Bone marrow (tissue), 2 donors: Measurements from ENCODE around the gene PSMB3.

Source experiments
- DNase-seq, 2 donors: peaks; one replicate each; lab custom pipeline; 2025; lab: John Stamatoyannopoulos, UW

Gene PSMB3

DNA sequence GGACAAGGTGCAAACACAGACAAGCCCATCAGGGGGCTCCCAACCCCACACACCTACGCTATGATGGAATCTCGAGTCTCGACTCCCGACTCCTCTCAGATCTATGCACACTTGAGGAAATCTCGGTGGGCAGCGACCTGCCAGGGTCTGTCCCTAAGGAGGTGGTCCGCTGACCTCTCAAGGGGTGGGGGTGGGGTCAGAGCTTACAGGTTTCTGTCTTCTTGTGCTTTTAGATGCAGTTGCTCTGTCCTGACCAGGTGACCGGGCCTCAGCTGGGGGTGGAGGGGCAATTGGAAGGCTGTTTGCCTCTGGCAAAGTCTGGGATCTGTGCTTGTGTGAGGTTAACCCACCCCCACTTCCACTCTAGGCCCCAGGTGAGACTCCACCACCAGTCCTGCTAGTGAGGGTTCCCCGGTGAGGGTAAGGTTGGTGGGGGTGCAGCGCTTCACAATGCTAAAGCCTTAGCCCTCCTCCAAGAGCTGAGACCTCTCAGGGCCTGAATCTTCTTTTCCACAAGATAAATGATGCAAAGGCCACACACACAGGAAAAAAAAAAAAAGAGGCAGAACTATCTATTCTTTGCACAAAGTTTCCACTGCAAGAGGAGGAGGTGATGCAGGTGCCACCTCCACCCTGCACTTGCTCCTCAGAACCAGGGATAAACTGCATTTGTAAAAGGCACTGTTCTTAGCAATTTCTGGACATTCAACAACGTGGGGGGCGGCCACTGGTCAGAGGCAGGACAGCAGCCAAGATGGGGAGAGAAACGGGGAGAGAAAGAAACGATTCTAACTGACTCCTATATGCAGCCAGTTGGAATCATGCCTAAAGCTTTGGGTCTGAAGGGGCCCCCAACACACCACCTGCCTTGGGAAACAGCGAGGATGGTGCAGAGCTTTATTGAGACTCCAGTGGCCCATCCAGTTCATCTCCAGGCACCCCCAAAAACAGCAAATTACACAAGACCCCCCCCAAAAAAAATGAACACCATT, 18.3 kb upstream of the PSMB3 start:
- DNase-seq = no peak

DNA sequence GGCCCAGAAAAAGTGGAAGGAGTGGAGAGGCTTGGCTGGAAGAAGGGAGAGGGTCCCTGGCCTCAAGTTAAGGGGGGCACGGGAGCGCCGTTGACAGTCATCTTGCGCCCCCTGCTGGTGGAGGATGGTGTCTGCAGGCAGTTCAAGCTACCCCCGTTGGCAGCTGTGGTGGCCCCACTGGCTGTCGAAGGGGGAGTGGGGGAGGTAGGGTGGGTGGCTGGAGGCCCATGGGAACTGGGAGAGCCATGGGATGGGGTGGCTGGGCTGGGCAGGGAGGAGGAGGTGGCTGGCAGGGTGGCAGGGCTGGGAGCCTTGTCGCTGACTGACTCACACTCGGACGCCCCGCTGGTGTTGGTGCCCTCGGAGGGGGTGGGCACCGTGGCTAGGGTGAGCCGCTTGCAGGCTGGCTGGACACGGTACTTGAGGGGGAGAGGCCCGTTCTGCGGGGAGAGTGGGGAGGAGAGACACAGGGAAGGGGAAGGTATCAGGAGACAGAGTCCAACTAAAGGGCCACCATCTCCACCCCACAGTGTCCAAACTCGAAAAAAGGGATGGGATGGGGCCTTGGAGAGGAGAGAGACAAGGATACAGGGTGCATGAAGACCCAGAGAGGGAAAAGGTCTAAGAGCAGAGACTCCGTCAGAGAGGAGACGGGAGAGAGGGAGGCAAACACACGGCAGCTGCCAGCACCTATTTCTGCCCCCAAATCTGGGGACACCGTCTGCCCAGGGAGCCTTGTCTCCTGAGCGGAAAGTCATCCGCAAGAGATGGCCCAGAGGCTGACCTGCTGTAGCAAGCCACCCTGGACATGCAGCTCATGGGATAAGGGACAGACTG, 17.2 kb upstream of the PSMB3 start:
- DNase-seq = peak; percentile 10 to 54

DNA sequence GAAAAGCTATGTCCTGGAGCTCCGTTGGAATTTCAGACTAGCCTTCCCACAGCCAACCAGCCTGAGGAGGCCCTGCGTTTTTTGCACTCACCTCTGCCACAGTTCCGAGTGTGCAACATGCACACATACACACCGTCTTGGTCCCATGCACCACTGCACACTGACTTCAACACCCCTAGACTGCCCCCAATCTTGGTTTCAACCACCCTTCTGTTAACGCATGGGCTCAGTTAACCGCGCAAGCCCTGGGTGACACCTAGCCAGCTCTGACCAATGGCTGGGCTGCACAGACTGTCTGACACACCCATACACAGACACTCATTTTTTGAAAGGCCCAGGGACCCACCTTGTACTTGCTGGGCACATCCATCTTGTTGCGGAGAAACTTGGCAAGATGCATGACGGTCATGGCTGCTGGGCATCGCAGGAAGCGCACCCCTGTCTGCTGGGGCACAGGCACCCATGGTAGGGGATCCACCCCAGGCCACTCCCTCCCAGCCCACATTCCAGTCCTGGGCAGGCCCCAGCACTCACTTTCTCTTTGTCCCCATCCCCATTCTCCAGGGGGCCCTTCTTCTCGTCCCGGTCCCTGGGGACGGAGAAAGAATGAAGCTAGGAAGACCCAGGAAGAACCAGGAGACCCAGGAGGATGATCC, 14.4 kb upstream of the PSMB3 start:
- no peak for DNase-seq

DNA sequence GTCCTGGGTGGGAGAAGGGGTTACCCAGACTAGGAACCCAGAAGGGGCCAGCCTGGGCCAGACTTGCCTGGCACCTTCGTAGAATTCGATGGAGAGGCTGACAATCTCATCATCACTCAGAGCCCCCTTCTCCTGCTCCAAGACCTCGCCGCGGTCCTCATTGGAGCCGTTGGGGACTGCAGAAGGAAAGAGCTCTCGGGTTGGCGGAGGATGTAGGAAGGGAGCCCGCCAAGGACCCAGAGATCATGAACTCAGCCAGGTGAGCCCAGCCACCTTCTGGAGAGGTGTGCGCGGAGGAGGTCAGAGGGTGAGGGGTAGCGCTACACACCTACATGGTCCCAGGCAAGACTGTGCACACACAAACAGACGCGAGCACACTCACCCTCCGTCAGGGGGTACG, 13.9 kb upstream of the PSMB3 start:
- no peak for DNase-seq

DNA sequence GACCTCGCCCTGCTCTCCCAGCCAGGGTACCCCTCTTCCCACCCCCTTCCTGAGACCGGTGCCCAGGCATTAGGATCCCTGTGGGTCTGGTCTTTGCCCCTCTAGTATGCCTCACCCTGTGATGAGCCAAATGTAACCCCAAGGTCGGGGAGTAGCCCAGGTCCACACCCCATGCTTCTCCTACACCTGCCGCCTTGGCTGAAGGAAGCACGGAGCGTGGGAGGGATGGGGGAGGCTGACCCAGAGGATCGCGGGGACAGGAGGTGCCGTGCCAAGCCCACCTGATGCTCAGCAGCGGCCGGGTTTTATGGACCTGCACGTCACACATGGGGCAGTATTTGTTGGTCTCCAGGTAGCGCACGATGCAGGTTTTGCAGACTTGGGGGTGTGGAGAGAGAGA, 13.2 kb upstream of the PSMB3 start:
- no peak for DNase-seq

DNA sequence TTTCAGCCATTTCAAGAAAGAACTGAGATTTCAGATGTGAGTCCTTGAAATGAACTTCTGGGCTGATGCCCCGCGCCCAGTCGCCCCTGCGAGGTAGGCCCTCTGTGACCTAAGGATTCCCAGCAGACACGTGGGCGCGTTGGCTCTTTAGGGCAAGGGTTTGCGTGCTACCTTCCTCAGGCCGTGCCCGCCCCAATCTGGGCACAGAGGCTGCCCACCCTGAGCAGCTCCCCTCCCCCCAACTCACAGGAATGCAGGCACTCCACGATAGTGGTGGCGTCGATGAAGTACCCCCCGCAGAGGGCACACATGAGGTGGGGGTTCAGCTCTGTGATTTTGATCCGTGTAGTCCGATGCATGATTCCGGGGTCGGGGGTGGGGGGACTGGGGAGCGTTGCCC, 12.5 kb upstream of the PSMB3 start:
- no peak for DNase-seq

DNA sequence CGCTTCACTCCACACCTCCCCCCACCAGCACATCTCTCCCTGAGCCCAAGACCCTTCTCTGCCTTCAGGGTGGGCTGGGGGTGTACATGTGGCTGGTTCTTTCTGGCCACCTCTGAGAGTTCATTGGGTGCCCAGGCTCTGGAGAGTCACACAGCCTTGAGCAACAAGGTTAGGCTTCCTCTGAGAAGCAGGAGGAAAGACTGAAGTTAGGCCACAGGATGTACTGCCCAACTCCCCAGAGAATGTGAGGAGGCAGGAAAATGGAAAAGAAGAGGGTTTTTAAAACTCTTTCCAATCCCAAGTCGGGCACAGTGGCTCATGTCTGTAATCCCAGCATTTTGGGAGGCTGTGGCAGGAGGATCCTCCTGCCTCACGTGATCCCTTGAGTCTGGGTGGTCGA, 11.7 kb upstream of the PSMB3 start:
- no peak for DNase-seq

DNA sequence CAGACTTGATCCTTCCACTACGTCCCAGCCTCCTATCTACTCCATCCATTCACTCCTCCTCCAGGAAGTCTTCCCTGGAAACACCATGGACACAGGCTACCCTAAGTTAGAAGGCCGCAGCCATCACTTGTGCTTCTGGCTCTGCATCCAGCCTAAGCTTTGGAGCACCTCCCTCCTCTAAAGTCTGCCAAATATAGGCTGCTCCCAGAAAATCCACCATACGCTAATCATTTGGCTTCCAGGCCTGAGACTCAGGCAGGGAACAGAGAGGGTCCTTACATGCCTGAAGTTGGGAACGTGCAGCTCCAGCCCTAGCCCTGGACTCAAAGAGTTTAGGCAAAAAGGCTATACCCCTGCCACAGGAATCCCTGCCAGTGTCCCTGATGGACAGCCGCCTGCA, 11.1 kb upstream of the PSMB3 start:
- DNase-seq = no peak

DNA sequence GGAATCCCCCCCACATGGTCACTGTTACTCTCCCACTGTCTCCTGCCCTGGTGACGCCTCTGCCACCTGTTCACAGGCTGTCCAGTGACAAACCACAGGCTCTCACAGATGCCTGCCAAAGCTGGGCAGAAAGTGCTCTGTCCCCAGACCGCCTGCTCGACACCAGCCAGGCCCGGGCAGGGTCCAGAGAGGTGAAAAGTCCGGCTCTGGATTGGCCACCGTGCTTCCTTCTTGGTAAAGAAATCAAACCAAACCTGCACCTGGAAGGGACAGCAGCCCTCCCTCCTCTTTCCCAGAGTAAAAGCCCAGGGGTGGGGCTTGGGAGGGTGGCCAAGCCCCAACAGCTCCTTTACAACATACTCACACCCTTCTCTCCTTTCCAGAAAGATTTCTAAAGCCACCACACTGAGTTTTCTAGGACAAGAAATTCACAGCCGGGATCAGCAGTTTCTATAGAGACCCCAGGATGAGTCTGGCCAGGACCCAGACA, 10.6 kb upstream of the PSMB3 start:
- no peak for DNase-seq

DNA sequence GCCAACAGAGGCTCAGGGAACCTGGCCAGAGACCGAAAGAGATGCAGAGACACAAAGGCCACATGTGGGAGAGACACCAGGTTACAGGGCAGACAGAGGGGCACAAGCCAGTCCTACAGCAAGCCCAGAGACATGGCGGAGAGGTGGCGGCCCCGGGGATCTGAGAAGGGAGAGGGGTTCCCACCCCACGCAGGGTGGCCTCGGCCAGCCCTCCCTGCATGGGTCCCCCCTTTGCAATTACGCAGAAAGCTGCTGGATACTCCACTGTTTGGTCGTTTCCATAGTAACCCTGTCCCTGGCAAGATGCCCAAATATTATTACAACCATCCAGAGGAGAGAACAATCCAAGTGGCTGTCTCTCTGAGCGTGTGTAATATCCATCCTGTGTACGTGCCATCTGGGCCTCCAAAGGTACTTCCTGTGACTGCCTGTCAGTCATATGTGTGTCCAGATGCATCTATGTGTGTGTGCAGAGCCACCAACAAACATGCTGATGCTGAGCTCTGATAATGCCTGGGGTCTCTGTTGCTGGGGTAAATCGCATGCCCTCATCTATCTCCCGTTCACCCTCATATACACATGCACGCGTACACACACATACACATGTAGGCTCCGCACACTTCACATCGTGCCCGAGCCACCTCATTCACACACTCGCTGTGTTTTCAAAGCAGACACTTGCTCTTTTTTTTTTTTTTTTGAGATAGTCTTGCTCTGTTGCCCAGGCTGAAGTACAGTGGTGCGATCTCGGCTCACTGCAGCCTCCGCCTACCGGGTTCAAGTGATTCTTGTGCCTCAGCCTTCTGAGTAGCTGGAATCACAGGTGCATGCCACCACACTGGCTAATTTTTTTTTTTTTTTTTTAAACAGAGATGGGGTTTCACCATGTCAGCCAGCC, 9.9 kb upstream of the PSMB3 start:
- DNase-seq = no peak

DNA sequence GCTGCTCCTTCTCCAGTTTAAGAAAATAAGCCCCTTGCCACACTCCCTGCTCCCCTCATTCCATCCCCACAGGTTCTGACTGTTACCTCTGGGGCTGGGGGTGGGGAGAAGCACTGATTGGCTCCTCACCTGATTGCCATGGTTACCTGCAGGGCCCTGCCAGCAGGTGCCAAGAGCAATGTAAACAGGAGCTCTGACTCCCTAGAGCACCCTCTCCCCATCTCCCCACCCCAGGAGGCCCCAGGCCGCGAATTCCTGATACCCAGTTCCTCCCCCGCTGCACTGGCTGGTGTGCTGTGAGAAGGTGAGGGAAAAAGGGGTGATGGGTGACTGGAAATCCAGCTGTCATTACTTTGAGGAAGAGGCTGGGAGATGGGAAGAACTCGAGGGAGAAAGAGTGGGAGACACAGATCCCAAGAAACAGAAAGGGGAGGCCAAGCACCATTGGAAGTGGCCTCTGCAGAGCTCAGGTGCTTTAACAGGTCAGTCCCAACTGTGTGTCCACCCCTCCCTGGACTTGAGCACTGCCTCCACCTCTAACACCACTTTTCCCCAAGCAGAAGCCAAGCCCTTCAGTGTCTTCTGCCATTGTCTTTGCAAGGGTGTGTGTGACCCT, 8.9 kb upstream of the PSMB3 start:
- DNase-seq = no peak

DNA sequence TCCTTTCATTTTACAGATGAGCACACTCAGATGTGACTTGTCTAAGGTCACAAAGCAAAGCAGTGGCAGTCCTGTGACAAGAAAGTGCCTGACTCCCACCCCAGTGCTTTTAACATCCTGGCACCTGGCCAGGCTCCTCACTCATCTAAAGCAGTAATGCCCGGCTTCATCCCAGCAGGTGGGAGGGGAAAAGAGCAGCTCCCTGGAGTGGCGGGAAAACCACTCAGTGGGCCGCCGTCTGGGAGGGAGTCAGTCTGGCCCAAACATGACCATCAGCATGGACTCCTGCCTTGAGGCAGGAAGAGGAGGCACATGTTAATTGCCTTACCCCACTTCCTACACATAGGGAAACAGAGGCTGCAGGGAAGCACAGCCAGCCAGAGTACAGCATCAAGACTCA, 7.0 kb upstream of the PSMB3 start:
- no peak for DNase-seq

DNA sequence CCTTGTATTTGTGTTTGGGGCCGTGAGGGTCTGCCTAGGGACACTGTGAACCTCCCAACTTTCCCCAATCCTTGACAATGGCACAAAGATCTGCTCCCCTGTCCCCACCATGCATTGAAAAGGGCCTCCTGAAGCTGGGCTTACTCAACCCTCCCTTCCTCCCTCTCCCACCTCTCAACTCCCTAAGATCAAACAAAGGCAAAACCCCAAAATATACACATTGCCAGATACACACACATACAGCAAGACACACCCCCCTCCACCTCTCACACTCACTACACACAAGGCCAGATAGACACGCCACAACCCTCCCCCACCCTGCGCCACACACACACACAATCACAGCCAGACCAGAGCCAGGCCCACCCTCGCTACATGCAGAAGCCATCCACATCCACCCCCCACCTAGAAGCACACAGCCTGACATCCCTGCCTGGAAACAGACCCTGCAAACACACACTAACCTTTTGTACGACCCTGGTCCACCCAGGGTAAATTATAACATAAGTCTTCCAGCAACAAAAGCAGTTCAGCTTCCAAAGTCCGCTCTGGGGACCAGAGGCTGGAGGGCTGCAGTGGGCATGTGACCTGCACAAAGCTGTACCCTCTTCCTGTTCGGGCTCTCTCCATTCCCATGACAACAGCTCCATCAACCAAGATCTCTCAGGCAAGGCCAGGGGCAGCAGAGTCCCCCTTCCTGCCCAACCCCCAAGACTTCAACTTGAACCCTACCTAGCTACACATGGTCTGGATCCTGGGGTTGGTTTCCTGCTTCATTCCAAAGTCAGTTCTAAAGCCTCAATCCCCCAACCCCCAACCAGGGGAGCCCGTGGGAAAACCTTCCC, 6.3 kb upstream of the PSMB3 start:
- no peak for DNase-seq

DNA sequence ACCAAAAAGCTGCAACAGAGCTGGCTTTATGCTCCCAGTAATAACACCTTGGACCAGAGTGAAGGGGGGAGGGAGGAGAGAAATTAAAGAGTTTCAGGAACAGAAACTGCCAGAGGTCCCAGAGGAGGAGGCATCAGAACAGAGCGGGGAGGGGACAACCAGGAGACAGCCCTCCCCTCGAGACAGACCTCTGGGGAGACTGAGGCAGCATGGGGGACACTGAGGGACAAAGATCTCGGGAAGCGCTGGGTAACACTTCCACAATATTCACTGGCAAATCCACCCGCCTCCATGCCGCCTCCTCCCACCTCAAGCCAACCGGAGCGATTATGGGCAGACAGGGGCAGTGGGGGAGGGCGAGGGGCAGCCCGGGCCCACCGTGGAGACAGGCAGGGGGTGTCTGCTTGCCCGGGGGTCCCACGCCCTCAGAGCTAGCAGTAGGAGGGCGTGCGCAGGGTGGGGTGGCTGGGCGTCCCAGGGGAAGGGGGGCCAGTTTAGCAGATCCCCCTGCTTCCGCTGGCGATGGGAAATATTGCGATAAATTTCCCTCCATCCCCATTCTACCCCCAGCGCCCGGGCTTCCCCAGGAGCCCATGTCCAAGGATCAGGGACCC, 5.6 kb upstream of the PSMB3 start:
- DNase-seq = no peak

DNA sequence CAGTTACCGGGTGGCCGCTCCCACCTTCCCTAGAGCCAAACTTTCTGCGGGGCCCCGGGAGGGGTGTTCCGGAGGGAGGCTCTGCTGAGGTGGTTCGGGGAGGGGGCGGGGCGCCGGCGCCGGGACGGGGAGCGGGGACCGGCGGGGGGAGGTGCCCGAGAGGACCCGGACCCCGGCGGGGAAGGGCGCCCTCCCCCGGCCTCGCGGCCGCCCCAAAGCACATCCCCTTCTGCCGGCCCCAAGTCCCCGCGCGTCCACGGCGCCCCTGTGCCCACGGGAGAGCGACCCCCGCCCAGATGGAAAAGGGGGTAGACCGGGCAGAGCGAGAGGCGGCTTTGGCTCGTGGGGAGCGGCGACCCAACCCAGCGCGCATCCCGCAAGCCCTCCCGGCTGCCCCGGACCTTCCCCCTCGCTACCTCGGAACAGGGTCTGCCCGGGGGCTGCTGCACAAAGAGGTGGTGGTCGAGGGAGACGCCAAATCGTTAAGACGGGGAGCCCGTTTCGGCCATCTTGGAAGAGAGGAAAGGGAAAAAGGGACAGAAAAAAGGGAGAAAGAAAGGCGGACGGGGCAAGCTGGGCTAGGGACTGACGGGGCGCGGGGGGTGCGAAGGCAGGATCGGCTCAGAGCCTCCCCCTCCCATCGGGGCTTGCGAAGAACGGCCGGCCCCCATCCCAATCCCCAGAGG, 4.9 kb upstream of the PSMB3 start:
- no peak for DNase-seq

DNA sequence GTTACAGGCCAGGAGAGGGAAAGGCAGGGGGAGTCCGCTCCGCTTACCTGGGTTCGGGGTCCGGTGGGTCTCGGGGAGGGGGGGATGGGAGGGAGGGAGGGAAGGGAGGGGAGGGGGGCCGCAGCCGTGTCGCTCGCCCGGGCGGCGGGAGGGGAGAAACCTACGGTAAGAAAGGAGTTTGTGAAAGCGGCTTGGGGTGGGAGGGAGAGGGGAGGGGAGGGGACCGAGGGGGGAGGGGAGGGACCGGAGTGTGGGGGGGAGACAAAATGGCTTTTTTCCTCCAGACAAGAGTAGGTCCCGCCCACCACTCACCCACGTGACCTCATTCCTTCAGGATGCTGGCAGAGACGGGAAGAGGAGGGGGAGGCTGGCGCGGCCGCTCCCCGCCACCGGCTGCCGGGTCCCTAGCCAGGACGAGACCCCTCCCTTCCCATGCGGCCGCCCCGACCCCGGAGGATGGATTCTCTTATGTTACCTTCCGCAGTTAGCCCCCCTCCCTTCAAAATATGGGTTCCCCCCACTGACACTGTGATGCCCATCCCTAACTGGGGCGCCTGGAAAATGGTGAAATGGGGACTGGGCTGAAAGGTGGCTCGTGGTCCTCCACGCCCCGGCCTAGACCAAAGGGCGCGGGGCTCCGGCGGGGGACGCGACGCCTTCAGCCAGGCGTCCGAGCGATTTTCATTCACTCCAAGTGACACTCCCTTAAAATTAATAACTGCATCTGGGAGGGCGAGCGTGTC, 4.2 kb upstream of the PSMB3 start, which contains the start of gene PCGF2:
PCGF2 (minus strand) TSS at position 188 of the 743 bp plus-strand sequence. CDS start 7,934 bp downstream, outside the sequence.
- DNase-seq = no peak

DNA sequence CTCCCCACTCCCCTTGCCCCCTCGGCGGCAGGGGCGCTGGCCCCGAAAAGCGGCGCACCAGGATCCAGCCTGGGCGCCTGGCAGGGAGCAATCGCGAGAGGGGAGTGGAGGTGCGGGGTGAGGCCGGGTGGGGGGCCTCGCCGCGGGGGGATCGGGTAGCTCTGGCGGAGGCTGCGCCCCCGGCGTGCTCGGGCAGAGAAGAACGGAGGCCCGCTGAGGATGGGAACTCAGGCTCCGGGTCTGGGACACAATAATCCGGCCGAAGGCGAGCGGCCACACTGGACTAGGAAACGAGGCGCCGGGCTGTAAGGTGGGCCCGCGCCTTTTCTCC, 3.7 kb upstream of the PSMB3 start:
- DNase-seq = no peak
